Liver (tissue), 9 donors: Measurements from ENCODE around the gene TLE4. TPM values are rescaled to one million over a fixed set of nuclear protein-coding genes. Genes with fewer than 3 reads are reported as not detected.

ENCODE experiments used
- DNase-seq: peaks from one replicate; pipeline ENCODE4 v3.0.0-alpha.2; 2017; ENCODE audit warnings: low spot score
- H3K27ac ChIP-seq, 2 donors: one replicate each; pipeline ENCODE4 v1.7.0; 2013; ENCODE audit warnings: inconsistent platforms in 2 of 2, low read length in 2 of 2, control low read depth in 1 of 2, low read depth in 1 of 2, mild to moderate bottlenecking in 1 of 2
- H3K27me3 ChIP-seq, 4 donors: one replicate each; pipeline versions ENCODE4 v1.6.1 to v1.7.0; 2013; ENCODE audit warnings: low read length in 3 of 4, inconsistent platforms in 1 of 4, mild to moderate bottlenecking in 1 of 4, moderate library complexity in 1 of 4; ENCODE audit not compliant: control insufficient read depth in 4 of 4, insufficient read depth in 4 of 4
- H3K36me3 ChIP-seq, 4 donors: one replicate each; pipeline versions ENCODE4 v1.6.1 to v1.7.0; 2013; ENCODE audit warnings: low read length in 3 of 4, mild to moderate bottlenecking in 3 of 4, low read depth in 1 of 4, moderate library complexity in 1 of 4; ENCODE audit not compliant: control insufficient read depth in 4 of 4, insufficient read depth in 3 of 4
- H3K4me1 ChIP-seq, 4 donors: one replicate each; pipeline versions ENCODE4 v1.6.1 to v1.7.0; 2013; ENCODE audit warnings: low read length in 3 of 4, mild to moderate bottlenecking in 3 of 4, moderate library complexity in 1 of 4; ENCODE audit not compliant: control insufficient read depth in 4 of 4, insufficient read depth in 4 of 4
- H3K4me3 ChIP-seq, 3 donors: one replicate each; pipeline versions ENCODE4 v1.6.1 to v1.7.0; 2013; ENCODE audit warnings: low read length in 3 of 3, control low read depth in 1 of 3, low read depth in 1 of 3, mild to moderate bottlenecking in 1 of 3
- H3K9ac ChIP-seq, 2 donors: one replicate each; pipeline ENCODE4 v1.7.0; 2013; ENCODE audit warnings: low read length in 2 of 2, mild to moderate bottlenecking in 2 of 2, moderate library complexity in 2 of 2, control low read depth in 1 of 2, low read depth in 1 of 2
- H3K9me3 ChIP-seq, 4 donors: one replicate each; pipeline versions ENCODE4 v1.6.1 to v1.7.0; 2013; ENCODE audit warnings: low read length in 3 of 4; ENCODE audit not compliant: control insufficient read depth in 4 of 4
- ATF3 ChIP-seq: IDR thresholded peaks from 2 replicates; pipeline ENCODE4 v1.6.1; 2016; ENCODE audit warnings: antibody characterized with exemption
- CTCF ChIP-seq: fragments of 150-350 bp; IDR thresholded peaks from 2 replicates; pipeline ENCODE4 v1.5.1; 2017; ENCODE audit warnings: improper control_type of control experiment, low read depth, low read length; ENCODE audit not compliant: missing input control
- EGR1 ChIP-seq, 2 donors: IDR thresholded peaks; 2 replicates each; pipeline ENCODE4 v1.6.1; 2016 to 2018; ENCODE audit warnings: antibody characterized with exemption in 2 of 2, low read depth in 2 of 2
- FOXA1 ChIP-seq: IDR thresholded peaks from 2 replicates; pipeline ENCODE4 v1.6.1; 2016; ENCODE audit warnings: antibody characterized with exemption
- FOXA2 ChIP-seq: IDR thresholded peaks from 2 replicates; pipeline ENCODE4 v1.6.1; 2016; ENCODE audit warnings: antibody characterized with exemption
- GABPA ChIP-seq, 2 donors: IDR thresholded peaks in 1 of 2; conservative IDR thresholded peaks in 1 of 2; 2 replicates each; pipeline ENCODE4 v1.6.1; 2016; ENCODE audit warnings: antibody characterized with exemption in 2 of 2, mild to moderate bottlenecking in 1 of 2, moderate library complexity in 1 of 2
- HNF4A ChIP-seq, 2 donors: conservative IDR thresholded peaks; 2 replicates each; pipeline ENCODE4 v1.6.1; 2016; ENCODE audit warnings: antibody characterized with exemption in 2 of 2, mild to moderate bottlenecking in 2 of 2
- HNF4G ChIP-seq: IDR thresholded peaks from 2 replicates; pipeline ENCODE4 v1.6.1; 2016; ENCODE audit warnings: antibody characterized with exemption
- JUND ChIP-seq, 2 donors: IDR thresholded peaks; 2 replicates each; pipeline ENCODE4 v1.6.1; 2016; ENCODE audit warnings: antibody characterized with exemption in 2 of 2
- MAX ChIP-seq: IDR thresholded peaks from 2 replicates; pipeline ENCODE4 v1.6.1; 2016; ENCODE audit warnings: antibody characterized with exemption
- NR2F2 ChIP-seq: IDR thresholded peaks from 2 replicates; pipeline ENCODE4 v1.6.1; 2016; ENCODE audit warnings: antibody characterized with exemption
- RAD21 ChIP-seq, 2 donors: IDR thresholded peaks; 2 replicates each; pipeline ENCODE4 v1.6.1; 2016; ENCODE audit warnings: antibody characterized with exemption in 2 of 2, mild to moderate bottlenecking in 2 of 2
- REST ChIP-seq: IDR thresholded peaks from 2 replicates; pipeline ENCODE4 v1.6.1; 2016; ENCODE audit warnings: antibody characterized with exemption, mild to moderate bottlenecking
- RXRA ChIP-seq, 2 donors: IDR thresholded peaks; 2 replicates each; pipeline ENCODE4 v1.6.1; 2017 to 2018; ENCODE audit warnings: antibody characterized with exemption in 2 of 2, mild to moderate bottlenecking in 1 of 2
- SP1 ChIP-seq: IDR thresholded peaks from 2 replicates; pipeline ENCODE4 v1.6.1; 2018; ENCODE audit warnings: antibody characterized with exemption, mild to moderate bottlenecking
- TAF1 ChIP-seq: conservative IDR thresholded peaks from 2 replicates; pipeline ENCODE4 v1.6.1; 2016; ENCODE audit warnings: antibody characterized with exemption, mild to moderate bottlenecking
- YY1 ChIP-seq: IDR thresholded peaks from 2 replicates; pipeline ENCODE4 v1.6.1; 2016; ENCODE audit warnings: antibody characterized with exemption, mild to moderate bottlenecking
- ZBTB33 ChIP-seq: IDR thresholded peaks from 2 replicates; pipeline ENCODE4 v1.6.1; 2016; ENCODE audit warnings: antibody characterized with exemption
- WGBS: extraction: QIAGEN DNeasy Blood & Tissue Kit; methylation state at CpG from one replicate; pipeline ENCODE4 v1.1.7; 2013; 5-methylcytosine and 5-hydroxymethylcytosine counted together
- polyA plus RNA-seq, 2 donors: library from polyadenylated mRNA; stranded (reverse) in 1 of 2; unstranded in 1 of 2; fragments of 200-250 nt in 1 of 2; fragments of >200 nt in 1 of 2; fragmentation: Nextera tagmentation in 1 of 2; extraction: Ambion mirVana in 1 of 2; gene quantifications; one replicate each; pipeline versions ENCODE4 v1.2.1 to v1.2.3, GENCODE V29; 2013 to 2015
- total RNA-seq, 2 donors: library from RNA; depleted of rRNA; stranded (reverse); fragments of >200 nt; gene quantifications; one replicate each; pipeline ENCODE4 v1.2.3, GENCODE V29; 2014
- donor health status: healthy.
- donor health status: healthy.
- donor health status: healthy.
- donor health status: healthy.
- donor health status: healthy.

The TLE4 gene
- total and polyA plus RNA-seq, 4 donors, result 2.5 to 6.6 (median 4.7) TPM

GRCh38 chr9:79742110-79742721 is 170.5 kb downstream of the TLE4 start:
- Histone ChIP-seq H3K9ac (no peak overlapping the region), H3K9me3 (no peaks in the 10 kb centered on the region), H3K27me3 (no peaks in the 10 kb centered on the region), H3K4me1 (no peaks in the 10 kb centered on the region), H3K36me3 (no peaks in the 10 kb centered on the region), H3K4me3 (no peak overlapping the region), H3K27ac (no peak overlapping the region)
- DNase-seq, result no peak
- 82% methylated on average over 4 of the region's 4 CpGs for WGBS
- TF ChIP-seq REST, result no peak
- TF ChIP-seq MAX, result no peak
- no peak for TF ChIP-seq TAF1
- no peak for TF ChIP-seq HNF4G
- TF ChIP-seq YY1, result no peak

- Histone ChIP-seq H3K9me3 (no peaks in the 10 kb centered on the region), H3K27ac (no peak overlapping the region), H3K4me1 (no peaks in the 10 kb centered on the region), H3K27me3 (no peaks in the 10 kb centered on the region), H3K36me3 (no peaks in the 10 kb centered on the region), H3K9ac (no peak overlapping the region), H3K4me3 (no peak overlapping the region)
- no peak for TF ChIP-seq HNF4A (conservative IDR thresholded peaks at IDR 0.05)
- TF ChIP-seq REST, result no peak
- TF ChIP-seq NR2F2, result no peak
- no peak for TF ChIP-seq SP1
- TF ChIP-seq RAD21 (IDR thresholded peaks at IDR 0.05), result no peak
- no peak for TF ChIP-seq FOXA1
- TF ChIP-seq TAF1, result no peak
- no peak for TF ChIP-seq YY1
- no peak for TF ChIP-seq JUND (IDR thresholded peaks at IDR 0.05)
- no peak for TF ChIP-seq MAX
- TF ChIP-seq EGR1 (IDR thresholded peaks at IDR 0.05; ENCODE audit: low read depth in 2 of 2), result no peak
- TF ChIP-seq FOXA2, result no peak
- no peak for TF ChIP-seq GABPA (IDR thresholded peaks at IDR 0.05 in 1 of 2, conservative IDR thresholded peaks at IDR 0.05 in 1 of 2)
- no peak for TF ChIP-seq RXRA (IDR thresholded peaks at IDR 0.05)
- TF ChIP-seq ZBTB33, result no peak
- no peak for TF ChIP-seq CTCF
- no peak for TF ChIP-seq ATF3
- TF ChIP-seq HNF4G, result no peak
- no peak for DNase-seq
- 91% methylated on average over 6 of the region's 6 CpGs for WGBS
Measured at GRCh38 chr9:79744521-79744920, 172.8 kb downstream of the TLE4 start.
